Uterus (tissue), 2 donors: ENCODE results near the gene HMCN1.

Experiments used
- POLR2A ChIP-seq, 2 donors: fragments of 450-650 bp; IDR thresholded peaks; one replicate each; pipeline ENCODE4 v1.6.1; 2016; ENCODE audit warnings: antibody characterized with exemption in 2 of 2, mild to moderate bottlenecking in 1 of 2, moderate library complexity in 1 of 2
- TF ChIP-seq, protein P1 (sequence below), 4 experiments: fragments of 200-600 bp in 2 of 4; fragments of 450-650 bp in 2 of 4; sonication (generic) in 2 of 4; IDR thresholded peaks; one replicate each; pipeline ENCODE4 v1.5.1; 2016 to 2019; ENCODE audit warnings: antibody characterized with exemption in 4 of 4, mild to moderate bottlenecking in 2 of 4, moderate library complexity in 1 of 4

DNA sequence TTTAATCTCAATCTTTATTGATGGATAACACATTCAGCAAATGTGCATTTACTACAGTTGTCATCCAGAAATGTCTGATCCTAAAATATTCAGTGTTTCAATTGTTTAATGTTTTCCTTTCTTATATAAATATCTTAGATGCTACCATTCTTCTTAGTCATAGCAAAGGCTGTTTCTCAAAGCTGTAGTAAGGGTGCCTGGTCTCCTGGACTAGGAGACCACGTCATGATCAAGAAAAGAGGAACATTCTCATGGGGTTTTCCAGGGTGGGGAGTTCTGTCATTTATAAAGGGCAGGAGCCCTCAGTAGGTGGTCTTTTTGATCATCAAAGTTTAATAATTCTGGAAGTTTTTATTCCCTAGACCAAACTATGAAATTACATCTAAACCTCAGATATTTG, 292.8 kb downstream of the HMCN1 start:
- TF ChIP-seq, protein P1, sequence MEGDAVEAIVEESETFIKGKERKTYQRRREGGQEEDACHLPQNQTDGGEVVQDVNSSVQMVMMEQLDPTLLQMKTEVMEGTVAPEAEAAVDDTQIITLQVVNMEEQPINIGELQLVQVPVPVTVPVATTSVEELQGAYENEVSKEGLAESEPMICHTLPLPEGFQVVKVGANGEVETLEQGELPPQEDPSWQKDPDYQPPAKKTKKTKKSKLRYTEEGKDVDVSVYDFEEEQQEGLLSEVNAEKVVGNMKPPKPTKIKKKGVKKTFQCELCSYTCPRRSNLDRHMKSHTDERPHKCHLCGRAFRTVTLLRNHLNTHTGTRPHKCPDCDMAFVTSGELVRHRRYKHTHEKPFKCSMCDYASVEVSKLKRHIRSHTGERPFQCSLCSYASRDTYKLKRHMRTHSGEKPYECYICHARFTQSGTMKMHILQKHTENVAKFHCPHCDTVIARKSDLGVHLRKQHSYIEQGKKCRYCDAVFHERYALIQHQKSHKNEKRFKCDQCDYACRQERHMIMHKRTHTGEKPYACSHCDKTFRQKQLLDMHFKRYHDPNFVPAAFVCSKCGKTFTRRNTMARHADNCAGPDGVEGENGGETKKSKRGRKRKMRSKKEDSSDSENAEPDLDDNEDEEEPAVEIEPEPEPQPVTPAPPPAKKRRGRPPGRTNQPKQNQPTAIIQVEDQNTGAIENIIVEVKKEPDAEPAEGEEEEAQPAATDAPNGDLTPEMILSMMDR (IDR thresholded peaks at IDR 0.05), result no peak
- TF ChIP-seq POLR2A (IDR thresholded peaks at IDR 0.05), result no peak
